ENCODE results near the gene RUVBL1.
"Not testable (repeated sequence)": the region's sequence is repeated elsewhere in the genome, so short reads cannot be mapped to it uniquely, and the experiment has no call there.

DNA sequence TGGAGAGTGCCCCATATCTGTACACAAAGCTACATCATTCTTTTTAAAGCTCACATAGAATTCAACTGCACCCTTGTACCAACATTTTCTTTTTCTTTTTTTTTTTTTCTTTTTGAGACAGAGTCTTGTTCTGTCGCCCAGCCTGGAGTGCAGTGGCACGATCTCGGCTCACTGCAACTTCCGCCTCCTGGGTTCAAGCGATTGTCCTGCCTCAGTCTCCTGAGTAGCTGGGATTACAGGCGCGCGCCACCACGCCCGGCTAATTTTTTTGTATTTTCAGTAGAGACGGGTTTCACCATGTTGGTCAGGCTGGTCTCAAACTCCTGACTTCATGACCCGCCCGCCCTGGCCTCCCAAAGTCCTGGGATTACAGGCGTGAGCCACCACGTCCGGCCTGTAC, 30.7 kb upstream of the RUVBL1 start:
- TF ChIP-seq, protein P1, sequence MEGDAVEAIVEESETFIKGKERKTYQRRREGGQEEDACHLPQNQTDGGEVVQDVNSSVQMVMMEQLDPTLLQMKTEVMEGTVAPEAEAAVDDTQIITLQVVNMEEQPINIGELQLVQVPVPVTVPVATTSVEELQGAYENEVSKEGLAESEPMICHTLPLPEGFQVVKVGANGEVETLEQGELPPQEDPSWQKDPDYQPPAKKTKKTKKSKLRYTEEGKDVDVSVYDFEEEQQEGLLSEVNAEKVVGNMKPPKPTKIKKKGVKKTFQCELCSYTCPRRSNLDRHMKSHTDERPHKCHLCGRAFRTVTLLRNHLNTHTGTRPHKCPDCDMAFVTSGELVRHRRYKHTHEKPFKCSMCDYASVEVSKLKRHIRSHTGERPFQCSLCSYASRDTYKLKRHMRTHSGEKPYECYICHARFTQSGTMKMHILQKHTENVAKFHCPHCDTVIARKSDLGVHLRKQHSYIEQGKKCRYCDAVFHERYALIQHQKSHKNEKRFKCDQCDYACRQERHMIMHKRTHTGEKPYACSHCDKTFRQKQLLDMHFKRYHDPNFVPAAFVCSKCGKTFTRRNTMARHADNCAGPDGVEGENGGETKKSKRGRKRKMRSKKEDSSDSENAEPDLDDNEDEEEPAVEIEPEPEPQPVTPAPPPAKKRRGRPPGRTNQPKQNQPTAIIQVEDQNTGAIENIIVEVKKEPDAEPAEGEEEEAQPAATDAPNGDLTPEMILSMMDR (optimal IDR thresholded peaks at IDR 0.05 in 1 of 3, IDR thresholded peaks at IDR 0.05 in 1 of 3, conservative IDR thresholded peaks at IDR 0.05 in 1 of 3; ENCODE audit: extremely low read depth in 1 of 3, insufficient read depth in 2 of 3, low read length in 3 of 3) = not testable (repeated sequence)
- TF ChIP-seq EZH2 (IDR thresholded peaks at IDR 0.05; ENCODE audit: low read length) = not testable (repeated sequence)
